Common myeloid progenitor, CD34-positive (primary cell): ENCODE data around the gene PM20D1.

Experiments used
- CTCF ChIA-PET: fragments of 350-600 bp; sonication (Branson Sonifier 250); formaldehyde crosslinking; loops from one replicate; lab custom pipeline; 2021; ENCODE audit warnings: antibody characterized with exemption; lab: Charles Lee
- POLR2A ChIA-PET: fragments of 350-600 bp; sonication (Branson Sonifier 250); formaldehyde crosslinking; loops from one replicate; lab custom pipeline; 2021; ENCODE audit warnings: antibody characterized with exemption; lab: Charles Lee
- DNase-seq, 3 donors: peaks; one replicate each; pipeline versions ENCODE4 v3.0.0 to v3.0.0-alpha.2; 2013
- H3K27ac ChIP-seq, 2 experiments: 1 replicate in 1 of 2; 2 replicates in 1 of 2; pipeline ENCODE4 v1.7.0; 2013; ENCODE audit warnings: inconsistent platforms in 2 of 2, low read length in 2 of 2, mild to moderate bottlenecking in 2 of 2, low read depth in 1 of 2, moderate library complexity in 1 of 2; ENCODE audit not compliant: severe bottlenecking in 2 of 2, insufficient read depth in 1 of 2, poor library complexity in 1 of 2
- H3K27me3 ChIP-seq, 5 experiments: replicated peaks in 2 of 5; 1 replicate in 3 of 5; 2 replicates in 2 of 5; pipeline versions ENCODE4 v1.6.1 to v1.7.0; 2013; ENCODE audit warnings: low read length in 4 of 5, mild to moderate bottlenecking in 2 of 5, moderate library complexity in 2 of 5, inconsistent platforms in 1 of 5; ENCODE audit not compliant: insufficient read depth in 5 of 5, control insufficient read depth in 4 of 5
- H3K36me3 ChIP-seq, 4 experiments: 1 replicate in 2 of 4; 2 replicates in 2 of 4; pipeline versions ENCODE4 v1.6.1 to v1.7.0; 2013; ENCODE audit warnings: low read length in 3 of 4, control low read depth in 1 of 4, mild to moderate bottlenecking in 1 of 4; ENCODE audit not compliant: control insufficient read depth in 4 of 4, insufficient read depth in 4 of 4
- H3K4me1 ChIP-seq, 4 experiments: 1 replicate in 3 of 4; 2 replicates in 1 of 4; pipeline versions ENCODE4 v1.6.1 to v1.7.1; 2013; ENCODE audit warnings: low read length in 3 of 4, mild to moderate bottlenecking in 3 of 4, control low read depth in 1 of 4, inconsistent platforms in 1 of 4, moderate library complexity in 1 of 4; ENCODE audit not compliant: control insufficient read depth in 4 of 4, insufficient read depth in 4 of 4; ENCODE audit errors: control extremely low read depth in 1 of 4
- H3K4me3 ChIP-seq, 7 experiments: 1 replicate in 4 of 7; 2 replicates in 3 of 7; pipeline versions ENCODE4 v1.5.1 to v1.7.0; 2013; ENCODE audit warnings: mild to moderate bottlenecking in 7 of 7, low read length in 6 of 7, moderate library complexity in 6 of 7, inconsistent platforms in 2 of 7, low read depth in 2 of 7, control low read depth in 1 of 7; ENCODE audit not compliant: insufficient read depth in 4 of 7, control insufficient read depth in 1 of 7; ENCODE audit errors: extremely low read depth in 1 of 7
- H3K9me3 ChIP-seq, 5 experiments: 1 replicate in 4 of 5; 2 replicates in 1 of 5; pipeline versions ENCODE4 v1.6.1 to v1.7.1; 2013; ENCODE audit warnings: low read length in 4 of 5, mild to moderate bottlenecking in 2 of 5, inconsistent platforms in 1 of 5, low read depth in 1 of 5, moderate library complexity in 1 of 5; ENCODE audit not compliant: control insufficient read depth in 4 of 5, insufficient read depth in 2 of 5; ENCODE audit errors: control extremely low read depth in 1 of 5
- WGBS: methylation state at CpG from one replicate; pipeline ENCODE4 v1.1.5; 2013; ENCODE audit not compliant: insufficient coverage; 5-methylcytosine and 5-hydroxymethylcytosine counted together

PM20D1 gene

GRCh38 chr1:205792481-205792881 lies 57.5 kb downstream of the PM20D1 start:
- WGBS, result 96% methylated on average over 7 of the region's 8 CpGs
- no peaks in the 10 kb centered on the region for H3K4me1 ChIP-seq
- ChIA-PET CTCF (interaction anchor here (0.7 to 10.6 kb wide), 21 partner anchors 9 to 313 kb away, joined by 3 to 173 read pairs (median 8); no protein-coding TSS in a partner anchor), POLR2A (no interaction called here)
- H3K27me3 ChIP-seq, result no peaks in the 10 kb centered on the region
- H3K9me3 ChIP-seq, result no peaks in the 10 kb centered on the region
- no peak for DNase-seq
- no peak overlapping the region for H3K4me3 ChIP-seq
- no peak overlapping the region for H3K27ac ChIP-seq
- peaks cover 9 to 55% (median 20%) of the 10 kb centered on the region in 4 experiments for H3K36me3 ChIP-seq

- WGBS, result 85% methylated on average over 3 of the region's 5 CpGs
- CTCF ChIA-PET, result interaction anchor here (0.8 to 10.6 kb wide), 22 partner anchors 9 to 314 kb away, joined by 3 to 173 read pairs (median 6); no protein-coding TSS in a partner anchor
- Histone ChIP-seq H3K4me1 (no peaks in the 10 kb centered on the region), H3K27ac (no peak overlapping the region), H3K9me3 (no peaks in the 10 kb centered on the region), H3K36me3 (peaks cover 5 to 47% (median 19%) of the 10 kb centered on the region in 4 experiments), H3K4me3 (no peak overlapping the region), H3K27me3 (no peaks in the 10 kb centered on the region)
- POLR2A ChIA-PET, result no interaction called here
- peak; percentile 50 to 75 (median 66) for DNase-seq
Measured at GRCh38 chr1:205791568-205792180, 58.3 kb downstream of the PM20D1 start.

- CTCF ChIA-PET, result interaction anchor here (0.9 to 10.6 kb wide), 5 partner anchors 9 to 194 kb away, joined by 3 to 173 read pairs (median 4); no protein-coding TSS in a partner anchor
- H3K27me3 ChIP-seq, result no peaks in the 10 kb centered on the region
- POLR2A ChIA-PET, result no interaction called here
- 94% methylated on average over 7 of the region's 10 CpGs for WGBS
- H3K9me3 ChIP-seq, result no peaks in the 10 kb centered on the region
- H3K36me3 ChIP-seq, result peaks cover 0 to 9% (median 6%) of the 10 kb centered on the region in 4 experiments
- H3K27ac ChIP-seq, result no peak overlapping the region
- no peak overlapping the region for H3K4me3 ChIP-seq
- peaks cover 0 to 7% (median 5%) of the 10 kb centered on the region in 4 experiments for H3K4me1 ChIP-seq
- DNase-seq, result no peak
Measured at GRCh38 chr1:205787287-205787916, 62.5 kb downstream of the PM20D1 start.

- H3K27ac ChIP-seq, result no peak overlapping the region
Measured at GRCh38 chr1:205786601-205787000, 63.3 kb downstream of the PM20D1 start.

GRCh38 chr1:205785446-205785845 lies 64.5 kb downstream of the PM20D1 start:
- ChIA-PET POLR2A (no interaction called here), CTCF (interaction anchor here (1.4 to 3.1 kb wide), 2 partner anchors 10 to 192 kb away, joined by 3 to 12 read pairs; partner anchors contain the start of gene RAB29)
- H3K27me3 ChIP-seq, result no peaks in the 10 kb centered on the region
- peaks cover 0 to 7% (median 7%) of the 10 kb centered on the region in 4 experiments for H3K4me1 ChIP-seq
- DNase-seq, result no peak
- H3K27ac ChIP-seq, result no peak overlapping the region
- no peaks in the 10 kb centered on the region for H3K9me3 ChIP-seq
- H3K36me3 ChIP-seq, result peaks cover 0 to 5% (median under 1%) of the 10 kb centered on the region in 4 experiments
- H3K4me3 ChIP-seq, result no peak overlapping the region
- WGBS, result 96% methylated on average over 3 of the region's 9 CpGs

More at GRCh38 chr1:205786601-205787000, 63.3 kb downstream of the PM20D1 start:
- Histone ChIP-seq H3K9me3 (no peaks in the 10 kb centered on the region), H3K4me1 (peaks cover 0 to 7% (median 5%) of the 10 kb centered on the region in 4 experiments), H3K4me3 (no peak overlapping the region), H3K27me3 (no peaks in the 10 kb centered on the region), H3K36me3 (peaks cover 0 to 8% (median 6%) of the 10 kb centered on the region in 4 experiments)
- WGBS, result 82% methylated on average over 3 of the region's 4 CpGs
- ChIA-PET POLR2A (interaction anchor here (0.6 kb wide), 1 partner anchor 185 kb away, joined by 7 read pairs; no protein-coding TSS in a partner anchor), CTCF (interaction anchor here (0.6 to 3.1 kb wide), 5 partner anchors 48 to 256 kb away, joined by 3 to 12 read pairs (median 3); no protein-coding TSS in a partner anchor)
- DNase-seq, result no peak

- Histone ChIP-seq H3K27ac (no peak overlapping the region), H3K9me3 (no peaks in the 10 kb centered on the region), H3K36me3 (no peaks in the 10 kb centered on the region), H3K4me3 (no peak overlapping the region), H3K27me3 (no peaks in the 10 kb centered on the region), H3K4me1 (peaks cover 0 to 7% (median 7%) of the 10 kb centered on the region in 4 experiments)
- 97% methylated on average over 4 of the region's 4 CpGs for WGBS
- ChIA-PET POLR2A (no interaction called here), CTCF (interaction anchor here (3.1 kb wide), 1 partner anchor 194 kb away, joined by 12 read pairs; no protein-coding TSS in a partner anchor)
- no peak for DNase-seq
Measured at GRCh38 chr1:205783904-205784303, 66.0 kb downstream of the PM20D1 start.
